Activated CD8-positive, alpha-beta memory T cell treated with anti-CD3 and anti-CD28 coated beads, Interleukin-2, amount 50 U/mL, for 1 hour (primary cell): ENCODE results near the gene ADCK2.
"Not testable (repeated sequence)": the region's sequence is repeated elsewhere in the genome, so short reads cannot be mapped to it uniquely, and the experiment has no call there.

ENCODE experiments used
- DNase-seq: peaks from one replicate; pipeline ENCODE4 v3.0.0-alpha.2; 2020; ENCODE audit errors: extremely low read depth

Gene ADCK2

DNA sequence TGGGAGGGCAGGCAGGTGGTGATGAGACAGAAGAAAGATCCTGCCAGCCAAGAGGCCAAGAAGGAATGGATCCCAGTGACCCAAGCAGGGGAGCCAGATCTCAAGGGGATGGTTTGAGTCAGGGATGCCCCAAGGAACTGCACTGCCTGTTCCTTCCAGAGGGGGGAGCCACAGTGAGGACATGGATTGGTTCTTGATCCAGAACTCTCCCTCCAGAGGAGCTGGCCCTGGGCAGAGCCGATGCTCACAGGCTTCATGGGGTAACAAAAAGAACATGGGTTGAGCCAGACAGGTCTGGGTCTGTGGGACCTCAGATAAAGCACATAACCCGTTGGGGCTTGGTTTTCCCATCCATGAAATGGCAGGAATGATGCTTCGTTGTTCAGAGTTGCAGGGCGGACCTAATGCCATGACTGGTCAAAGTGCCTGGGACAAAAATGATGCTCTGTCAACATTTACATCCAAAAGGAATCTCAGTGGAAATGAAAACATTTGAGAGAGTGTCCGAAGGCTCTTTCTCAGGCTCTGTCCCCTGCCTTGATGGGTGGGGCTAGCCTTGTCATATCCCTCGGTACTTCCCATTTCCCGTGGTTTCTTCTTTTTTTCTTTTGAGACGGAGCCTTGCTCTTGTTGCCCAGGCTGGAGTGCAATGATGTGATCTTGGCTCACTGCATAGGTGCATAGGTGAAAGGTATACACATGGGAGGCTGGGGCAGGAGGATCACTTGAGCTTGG is 27.4 kb upstream of the ADCK2 start:
- DNase-seq = no peak

DNA sequence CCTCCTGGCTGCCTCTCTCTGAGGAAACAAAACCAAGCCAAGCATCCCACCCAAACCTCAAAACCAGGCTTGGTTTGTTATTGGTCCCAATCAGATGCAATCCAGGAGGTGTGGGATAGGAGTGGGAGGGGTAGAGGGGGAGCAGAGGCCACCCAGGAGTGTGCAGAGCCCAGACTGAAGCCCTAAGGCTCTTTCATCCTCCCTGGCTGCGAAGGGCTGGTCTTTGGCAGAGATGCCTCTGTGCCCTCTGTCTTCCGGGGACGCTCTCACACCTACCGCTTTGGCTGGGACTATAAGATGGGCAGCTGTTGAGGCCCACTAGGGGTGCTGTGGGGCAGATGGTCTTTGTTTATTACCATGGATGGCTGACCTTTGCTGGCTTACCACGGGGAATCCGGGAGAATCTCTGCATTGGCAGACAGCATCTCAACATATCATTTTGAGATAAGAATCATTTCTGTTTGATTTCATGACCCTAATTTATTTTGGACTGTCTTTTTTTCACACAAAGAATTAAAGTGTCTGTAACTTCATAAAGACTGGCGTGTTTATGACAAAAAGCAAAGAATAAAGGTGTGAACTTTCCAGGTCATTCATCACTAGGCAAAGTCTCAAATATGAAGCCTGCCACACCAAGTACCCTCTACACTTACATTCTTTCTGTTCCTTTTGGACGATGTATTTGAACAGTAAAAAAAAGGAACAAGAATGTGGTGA is 25.7 kb upstream of the ADCK2 start:
- DNase-seq = no peak

DNA sequence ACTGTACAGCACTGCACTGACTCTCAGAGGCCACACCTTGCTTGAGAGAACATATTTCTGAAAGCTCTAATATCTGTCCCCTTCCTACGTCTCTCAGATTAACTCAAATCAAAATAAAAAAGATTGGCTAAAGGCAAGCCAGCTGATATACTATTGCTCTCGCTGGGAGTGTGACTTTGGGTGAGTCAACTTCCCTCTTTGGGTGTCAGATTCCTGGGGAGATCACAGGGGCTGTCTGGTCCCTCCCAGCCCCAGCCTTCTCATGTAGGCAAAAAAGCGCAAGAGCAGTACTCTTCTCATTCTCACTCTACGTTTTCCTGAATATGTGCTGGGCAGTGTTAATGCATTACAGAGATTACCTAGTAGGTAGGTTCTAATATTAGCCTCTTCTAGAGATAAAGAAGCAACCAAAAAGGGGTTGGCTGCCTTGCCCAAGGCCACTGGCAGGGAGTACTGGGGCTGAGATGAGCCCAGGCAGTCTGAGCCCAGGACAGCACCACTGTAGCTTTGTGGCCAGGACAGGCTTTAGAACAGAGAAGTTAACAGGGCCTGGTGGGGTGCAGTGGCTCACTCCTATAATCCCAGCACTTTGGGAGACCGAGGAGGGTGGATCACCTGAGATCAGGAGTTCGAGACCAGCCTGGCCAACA is 23.1 kb upstream of the ADCK2 start:
- DNase-seq = no peak

DNA sequence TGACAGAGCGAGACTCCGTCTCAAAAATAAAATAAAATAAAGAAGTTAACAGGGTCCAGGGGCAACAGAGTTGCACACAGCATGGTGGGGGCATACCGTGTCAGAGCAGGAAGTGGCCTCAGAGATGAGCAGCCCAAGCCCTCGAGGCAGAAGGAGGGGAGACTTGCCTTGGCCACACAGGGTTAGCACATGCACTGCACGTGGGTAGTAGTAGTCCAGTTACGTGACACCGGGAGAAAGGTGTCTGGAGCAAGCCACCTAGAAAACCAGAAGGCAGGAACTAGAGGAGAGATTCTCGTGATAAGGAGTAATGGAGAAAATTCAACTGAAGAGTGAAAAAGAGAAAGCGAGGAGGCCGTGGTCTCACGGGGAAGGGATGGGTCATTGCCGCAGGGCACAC is 22.4 kb upstream of the ADCK2 start:
- DNase-seq = no peak

DNA sequence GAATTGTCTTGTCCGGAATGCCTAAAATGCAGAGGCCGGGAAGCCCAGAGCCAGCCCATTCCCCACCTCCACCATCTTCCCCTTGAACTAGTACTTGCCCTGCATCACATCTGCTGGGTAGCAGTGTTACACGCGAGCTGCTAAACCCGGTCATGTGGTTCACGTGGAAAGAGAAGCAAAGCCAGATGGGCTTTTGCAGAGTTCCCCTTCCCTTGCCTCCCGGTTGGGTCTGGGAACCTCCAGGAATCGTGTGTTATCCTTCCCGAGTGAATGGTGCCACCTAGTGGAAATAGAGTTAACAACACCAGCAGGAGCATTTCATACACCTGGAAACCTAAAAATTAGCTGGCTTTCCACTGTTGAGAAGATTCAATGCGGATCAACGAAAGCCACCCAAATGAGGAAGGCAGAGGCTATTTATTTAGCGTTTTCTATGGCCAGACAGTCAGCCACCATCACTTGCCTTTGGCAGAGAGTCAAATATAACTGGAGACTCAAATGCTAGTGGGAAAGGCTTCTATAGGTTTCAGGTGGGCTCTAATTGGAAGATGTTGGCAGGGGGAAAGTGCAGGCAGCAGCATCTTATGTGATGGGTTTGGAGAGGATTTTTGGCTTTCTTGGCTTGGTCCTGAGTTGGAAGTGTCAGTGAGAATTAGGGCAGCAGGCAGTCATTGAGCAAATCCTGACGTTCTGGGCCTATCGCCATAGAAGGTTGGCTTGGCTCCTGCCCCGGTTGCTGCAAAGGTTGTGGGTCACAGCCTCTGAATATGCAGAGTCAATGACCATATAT is 19.2 kb upstream of the ADCK2 start:
- no peak for DNase-seq

DNA sequence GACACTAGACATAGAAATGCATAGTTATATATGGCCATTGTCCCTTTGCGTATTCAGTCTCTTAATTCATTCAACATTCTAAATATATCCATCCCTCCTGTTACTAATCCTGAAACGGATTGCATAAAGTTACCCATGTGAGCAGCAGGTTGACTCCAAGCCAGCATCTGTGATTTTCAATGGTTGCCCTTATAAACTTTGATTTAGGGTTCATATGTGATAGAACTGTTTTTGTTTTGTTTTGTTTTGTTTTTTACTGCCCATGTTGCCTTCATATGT is 18.7 kb upstream of the ADCK2 start:
- DNase-seq = no peak

DNA sequence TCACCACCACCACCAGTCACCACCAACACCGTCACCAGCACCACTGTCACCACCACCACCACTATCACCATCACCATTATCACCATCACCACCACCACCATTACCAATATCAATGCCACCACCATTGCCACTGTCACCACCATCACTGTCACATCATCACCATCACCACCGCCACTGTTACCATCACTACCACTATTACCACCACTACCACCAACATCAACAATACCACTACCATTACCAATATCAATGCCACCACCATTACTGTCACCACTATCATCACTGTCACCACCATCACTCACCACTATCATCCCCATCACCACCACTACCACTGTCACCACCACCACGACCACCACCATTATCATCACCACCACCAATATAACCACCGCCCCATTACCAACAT is 18.1 kb upstream of the ADCK2 start:
- no peak for DNase-seq

DNA sequence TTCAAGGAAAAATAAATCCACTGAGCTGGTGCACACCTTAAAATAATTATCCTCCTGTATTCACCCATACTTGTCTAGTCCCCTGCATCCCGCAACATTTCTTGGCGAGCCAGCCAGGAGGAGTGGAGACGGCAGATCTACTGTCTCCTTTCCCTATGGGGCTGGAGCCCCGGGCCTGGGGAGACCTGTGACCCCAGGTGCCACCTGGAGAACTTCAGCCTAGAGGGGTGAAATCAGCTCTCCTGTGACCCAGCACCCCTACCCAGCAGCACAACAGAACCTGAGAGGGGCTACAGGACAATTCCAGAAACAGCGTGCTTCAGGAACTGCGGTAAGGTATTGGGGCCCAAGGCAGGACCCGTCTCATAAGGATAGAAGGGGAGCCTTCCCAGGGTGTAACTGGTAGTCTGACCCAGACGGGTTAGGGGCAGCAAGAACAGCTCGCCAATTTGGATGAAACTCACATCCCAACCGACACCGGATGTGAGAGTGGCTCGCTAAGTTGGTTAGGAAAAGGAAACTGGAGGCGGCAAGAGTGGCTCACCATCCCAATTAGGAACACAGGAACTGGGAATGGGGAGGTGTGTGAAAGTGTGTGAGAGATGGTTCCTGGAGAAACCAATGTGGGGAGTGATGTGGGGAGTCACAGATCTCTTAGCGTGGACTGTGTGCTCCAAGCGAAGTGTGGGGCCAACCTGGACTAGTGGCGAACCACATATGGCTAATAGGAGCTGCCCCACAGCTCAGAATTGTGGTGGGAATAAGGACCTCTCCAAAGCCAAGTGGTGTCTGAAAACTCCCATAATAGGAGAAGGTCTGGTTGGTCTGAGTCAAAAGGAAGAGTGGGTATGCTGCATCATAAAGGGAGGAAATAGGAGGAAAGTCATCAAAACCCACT is 17.0 kb upstream of the ADCK2 start:
- no peak for DNase-seq

DNA sequence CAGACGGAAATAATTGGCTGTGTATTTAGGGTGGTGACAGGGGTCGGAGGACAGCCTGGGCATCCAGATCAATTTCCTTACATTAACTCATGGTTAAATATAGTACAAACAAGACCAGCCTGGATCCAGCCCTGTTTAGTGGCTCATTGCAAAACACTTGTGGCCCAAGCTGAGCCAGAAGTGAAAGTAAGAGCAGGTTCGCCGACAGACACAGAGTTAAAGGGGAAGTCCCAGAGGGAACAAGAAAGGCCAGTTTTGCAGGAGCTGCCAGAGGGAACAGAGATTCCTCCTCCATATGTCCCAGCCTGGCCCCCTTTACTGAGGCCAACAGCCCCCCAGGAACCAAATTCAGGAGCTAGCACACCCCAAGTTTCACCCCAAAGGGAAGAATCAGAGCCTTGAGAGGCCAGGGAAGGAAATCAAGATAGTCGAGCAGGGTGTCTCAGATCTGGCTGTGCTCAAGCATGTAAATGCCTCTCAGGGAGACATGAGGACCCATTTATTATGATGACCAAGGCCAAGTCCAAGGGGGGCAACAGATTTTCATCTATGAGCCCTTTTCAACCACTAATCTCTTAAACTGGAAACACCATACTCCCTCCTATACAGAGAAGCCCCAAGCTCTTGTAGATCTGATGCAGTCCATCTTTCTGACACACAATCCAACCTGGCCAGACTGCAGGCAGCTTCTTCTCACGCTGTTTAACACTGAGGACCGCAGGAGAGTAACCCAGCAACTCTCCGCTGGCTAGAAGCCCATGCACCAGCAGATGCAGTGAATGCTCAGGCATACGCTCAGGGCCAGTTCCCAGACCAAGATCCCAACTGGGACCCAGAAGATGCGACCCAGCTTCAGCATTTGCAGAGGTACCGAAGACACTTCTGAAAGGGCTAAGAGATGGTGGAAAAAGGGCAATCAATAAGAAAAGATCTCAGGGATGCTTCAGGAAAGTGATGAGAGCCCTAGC is 15.9 kb upstream of the ADCK2 start:
- no peak for DNase-seq

DNA sequence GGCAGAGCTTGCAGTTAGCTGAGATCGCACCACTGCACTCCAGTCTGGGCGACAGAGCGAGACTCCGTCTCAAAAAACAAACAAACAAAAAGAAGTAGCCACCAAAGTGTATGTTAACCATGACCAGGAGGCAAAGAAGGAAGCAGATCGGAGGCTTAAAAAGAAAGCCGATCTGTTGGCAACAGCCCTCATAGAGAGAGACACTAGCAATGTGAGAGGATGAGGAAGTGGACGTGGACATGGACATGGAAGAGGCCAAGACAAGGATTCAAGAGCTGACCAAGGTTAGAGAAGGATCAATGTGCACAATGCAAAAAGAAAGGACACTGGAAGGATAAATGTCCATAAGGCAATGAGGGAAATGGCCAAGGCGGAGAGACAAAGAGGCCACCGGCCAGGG is 14.9 kb upstream of the ADCK2 start:
- DNase-seq = no peak

DNA sequence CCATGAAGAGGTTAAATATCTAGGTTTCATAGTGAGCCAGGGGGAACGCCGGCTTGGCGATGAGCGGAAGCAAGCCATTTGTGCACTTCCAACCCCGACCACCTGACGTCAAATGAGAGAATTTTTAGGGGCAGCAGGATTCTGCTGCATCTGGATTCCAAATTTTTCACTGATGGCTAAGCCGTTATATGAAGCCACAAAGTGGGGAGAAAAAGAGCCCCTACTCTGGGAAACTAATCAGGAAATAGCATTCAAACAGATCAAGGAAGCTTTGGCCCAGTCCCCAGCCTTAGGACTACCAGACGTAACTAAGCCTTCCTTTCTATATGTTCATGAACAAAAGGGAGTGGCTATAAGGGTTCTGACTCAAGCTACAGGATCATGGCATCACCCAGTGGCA is 12.9 kb upstream of the ADCK2 start:
- no peak for DNase-seq

DNA sequence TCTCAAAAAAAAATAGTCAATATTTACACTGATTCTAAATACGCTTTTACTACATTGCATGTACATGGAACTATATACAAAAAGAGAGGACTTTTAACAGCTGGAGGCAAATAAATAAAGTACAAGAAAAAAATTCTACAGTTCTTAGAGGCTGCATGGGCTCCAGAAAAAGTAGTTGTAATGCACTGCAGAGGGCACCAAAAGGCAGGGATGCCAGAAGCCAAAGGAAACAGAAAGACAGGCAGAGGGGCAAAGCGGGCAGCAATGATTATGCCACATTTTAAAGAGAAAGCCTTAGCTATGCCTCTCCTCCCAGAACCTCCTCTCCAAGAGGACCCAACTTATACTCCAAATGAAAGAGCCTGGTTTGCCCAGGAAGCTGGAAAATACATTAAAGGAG is 11.6 kb upstream of the ADCK2 start:
- DNase-seq = no peak

DNA sequence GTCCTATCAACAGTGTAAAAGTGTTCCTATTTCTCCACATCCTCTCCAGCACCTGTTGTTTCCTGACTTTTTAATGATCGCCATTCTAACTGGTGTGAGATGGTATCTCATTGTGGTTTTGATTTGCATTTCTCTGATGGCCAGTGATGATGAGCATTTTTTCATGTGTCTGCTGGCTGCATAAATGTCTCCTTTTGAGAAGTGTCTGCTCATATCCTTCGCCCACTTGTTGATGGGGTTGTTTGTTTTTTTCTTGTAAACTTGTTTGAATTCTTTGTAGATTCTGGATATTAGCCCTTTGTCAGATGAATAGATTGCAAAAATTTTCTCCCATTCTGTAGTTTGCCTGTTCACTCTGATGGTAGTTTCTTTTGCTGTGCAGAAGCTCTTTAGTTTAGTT is 9.8 kb upstream of the ADCK2 start:
- not testable (repeated sequence) for DNase-seq

DNA sequence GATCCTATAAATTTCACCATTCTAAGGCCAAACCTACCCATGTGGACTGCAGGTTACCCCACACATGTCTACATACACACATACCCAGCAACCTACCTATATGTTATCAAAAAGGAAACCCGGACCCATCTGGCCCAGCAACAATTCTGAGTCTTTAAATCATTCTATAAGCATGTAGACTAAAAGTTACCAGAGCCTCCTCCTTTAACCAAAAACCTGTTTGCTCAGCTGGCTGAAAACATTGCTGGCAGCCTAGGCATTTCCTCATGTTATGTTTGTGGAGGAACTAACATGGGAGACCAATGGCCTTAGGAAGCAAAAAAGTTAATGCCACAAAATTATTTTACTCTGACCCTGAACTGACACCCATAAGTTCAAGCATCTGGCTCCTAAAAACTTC is 5.3 kb upstream of the ADCK2 start:
- DNase-seq = no peak

DNA sequence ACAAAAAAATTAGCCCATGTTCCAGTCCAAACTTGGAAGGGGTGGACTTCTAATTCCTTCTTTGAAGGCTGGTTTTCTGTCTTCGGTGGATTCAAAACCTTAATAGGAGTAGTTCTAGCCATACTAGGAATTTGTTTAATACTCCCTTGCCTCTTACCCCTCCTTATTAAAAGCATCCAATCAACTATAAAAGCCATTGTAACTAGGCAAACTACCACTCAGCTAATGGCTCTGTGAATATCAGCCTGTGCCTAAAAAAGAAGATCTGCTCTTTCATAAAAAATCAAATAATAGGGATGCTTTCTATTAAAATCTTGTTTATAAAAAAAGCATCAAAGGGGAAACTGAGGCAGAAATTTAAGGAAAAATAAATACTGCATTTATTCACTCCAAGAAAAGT is 4.1 kb upstream of the ADCK2 start:
- DNase-seq = no peak

DNA sequence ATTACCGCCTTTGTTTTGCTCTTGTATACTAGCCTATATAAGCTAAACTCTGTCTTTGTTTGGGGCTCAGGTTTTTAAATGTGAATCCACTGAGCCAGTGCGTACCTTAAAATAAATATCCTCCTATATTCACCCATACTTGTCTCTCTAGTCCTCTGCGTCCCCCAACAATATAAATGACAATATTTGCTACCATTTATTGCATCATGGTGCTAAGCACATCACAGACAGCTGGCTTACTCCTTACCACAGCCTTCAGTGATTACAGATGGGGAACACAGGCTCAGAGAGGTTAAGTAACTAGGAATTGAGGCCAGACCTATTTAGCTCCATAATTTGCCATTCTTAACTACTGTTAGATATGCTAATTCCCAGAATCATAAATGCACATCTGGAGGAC is 3.4 kb upstream of the ADCK2 start:
- DNase-seq = no peak

DNA sequence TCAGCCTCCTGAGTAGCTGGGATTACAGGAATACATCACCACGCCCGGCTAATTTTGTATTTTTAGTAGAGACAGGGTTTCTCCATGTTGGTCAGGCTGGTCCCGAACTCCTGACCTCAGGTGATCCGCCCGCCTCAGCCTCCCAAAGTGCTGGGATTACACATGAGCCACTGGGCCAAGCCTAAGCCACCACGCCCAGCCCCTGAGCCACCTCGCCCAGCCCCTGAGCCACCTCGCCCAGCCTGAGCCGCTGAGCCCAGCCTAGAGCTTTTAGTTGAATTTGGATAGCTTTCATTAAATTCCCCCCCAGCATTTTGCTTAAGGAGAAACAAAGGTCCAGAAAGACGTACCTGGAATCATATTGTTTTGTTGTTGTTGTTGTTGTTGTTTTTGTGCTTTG is 2.9 kb upstream of the ADCK2 start:
- DNase-seq = not testable (repeated sequence)

DNA sequence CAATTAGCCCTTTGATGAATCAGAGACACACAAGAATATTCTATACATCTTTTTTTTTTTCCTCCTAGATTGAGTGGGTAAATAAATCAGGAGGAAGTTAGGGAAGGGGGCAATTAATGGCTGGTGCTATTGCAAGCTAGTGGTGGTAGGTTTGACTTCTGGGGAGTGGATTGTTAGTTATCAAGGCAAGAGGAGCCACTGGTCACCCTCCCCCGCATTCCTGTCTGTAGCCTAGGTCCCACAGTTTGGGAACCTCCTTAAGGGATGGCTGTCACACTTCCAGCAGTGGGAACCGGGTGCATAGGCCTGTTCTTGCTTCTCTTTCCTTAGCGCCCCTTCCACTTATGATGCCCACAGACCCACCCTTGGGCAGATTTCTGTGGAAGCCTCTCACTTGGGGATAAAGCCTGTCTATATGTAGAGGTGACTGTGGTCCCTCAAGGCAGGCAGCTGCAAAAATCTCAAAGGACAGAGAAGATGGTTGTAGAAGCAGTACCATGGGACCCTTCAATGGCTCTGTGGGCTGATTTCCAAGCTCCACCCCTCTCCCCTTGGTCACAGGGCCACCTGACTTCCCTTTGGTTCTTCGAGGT is 2.3 kb upstream of the ADCK2 start:
- no peak for DNase-seq

DNA sequence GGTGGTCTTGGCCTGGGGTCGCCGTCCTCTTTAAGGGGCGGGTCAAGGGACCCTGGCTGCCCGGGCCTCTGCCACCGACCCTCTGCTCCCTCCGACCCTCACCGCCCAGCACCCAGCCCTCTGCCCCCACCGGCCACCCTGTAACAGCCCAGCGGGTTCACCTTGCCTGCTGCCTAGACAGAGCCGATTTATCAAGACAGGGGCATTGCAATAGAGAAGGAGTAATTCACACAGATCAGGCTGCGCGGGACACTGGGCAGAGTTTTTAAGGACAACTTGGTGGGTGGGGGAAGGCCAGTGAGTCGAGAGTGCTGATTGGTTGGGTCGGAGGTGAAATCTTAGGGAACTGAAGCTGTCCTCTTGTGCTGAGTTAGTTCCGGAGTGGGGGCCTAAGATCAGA is 779 bp upstream of the ADCK2 start:
- no peak for DNase-seq
